Mesendoderm (in vitro differentiated cells): ENCODE data around the gene LCN6.

Experiments
- DNase-seq: peaks from one replicate; pipeline ENCODE4 v3.0.0; 2013
- H2AK5ac ChIP-seq: 2 replicates; pipeline ENCODE4 v1.6.1; 2013; ENCODE audit warnings: low read length, inconsistent platforms
- H2BK120ac ChIP-seq: 2 replicates; pipeline ENCODE4 v1.6.1; 2013; ENCODE audit warnings: low read depth, mild to moderate bottlenecking, low read length, moderate library complexity, mixed read lengths
- H2BK15ac ChIP-seq: replicated peaks from 2 replicates; pipeline ENCODE4 v1.6.1; 2013; ENCODE audit warnings: low read depth, mild to moderate bottlenecking, moderate library complexity
- H2BK5ac ChIP-seq: 2 replicates; pipeline ENCODE4 v1.6.1; 2013; ENCODE audit warnings: low read length, inconsistent platforms
- H3K18ac ChIP-seq: 2 replicates; pipeline ENCODE4 v1.6.1; 2013; ENCODE audit warnings: mild to moderate bottlenecking, low read length, mixed read lengths
- H3K23ac ChIP-seq: one replicate; pipeline ENCODE4 v1.6.1; 2013; ENCODE audit warnings: low read length
- H3K27ac ChIP-seq: 2 replicates; pipeline ENCODE4 v1.5.1; 2013; ENCODE audit warnings: low read depth, mild to moderate bottlenecking, inconsistent platforms, low read length, moderate library complexity
- H3K27me3 ChIP-seq: 2 replicates; pipeline ENCODE4 v1.6.1; 2013; ENCODE audit warnings: low read length, control low read depth, mild to moderate bottlenecking, inconsistent platforms; ENCODE audit not compliant: insufficient read depth, poor library complexity
- H3K36me3 ChIP-seq: 2 replicates; pipeline ENCODE4 v1.6.1; 2013; ENCODE audit warnings: low read length, inconsistent platforms; ENCODE audit not compliant: control insufficient read depth, insufficient read depth
- H3K4ac ChIP-seq: one replicate; pipeline ENCODE4 v1.6.1; 2013; ENCODE audit warnings: low read depth, mild to moderate bottlenecking, low read length, moderate library complexity
- H3K4me1 ChIP-seq: 2 replicates; pipeline ENCODE4 v1.6.1; 2013; ENCODE audit warnings: low read depth, low read length, inconsistent platforms; ENCODE audit not compliant: control insufficient read depth
- H3K4me2 ChIP-seq: 2 replicates; pipeline ENCODE4 v1.6.1; 2013; ENCODE audit warnings: low read length
- H3K4me3 ChIP-seq: 2 replicates; pipeline ENCODE4 v1.5.1; 2013; ENCODE audit warnings: mild to moderate bottlenecking, low read length
- H3K56ac ChIP-seq: one replicate; pipeline ENCODE4 v1.6.1; 2013; ENCODE audit warnings: low read length
- H3K79me1 ChIP-seq: 2 replicates; pipeline ENCODE4 v1.6.1; 2013; ENCODE audit warnings: low read length, inconsistent platforms
- H3K79me2 ChIP-seq: 2 replicates; pipeline ENCODE4 v1.6.1; 2013; ENCODE audit warnings: mild to moderate bottlenecking, low read length; ENCODE audit not compliant: control insufficient read depth, insufficient read depth
- H3K9ac ChIP-seq: 2 replicates; pipeline ENCODE4 v1.6.1; 2013; ENCODE audit warnings: low read length, inconsistent platforms
- H4K5ac ChIP-seq: one replicate; pipeline ENCODE4 v1.6.1; 2013; ENCODE audit warnings: low read length
- H4K8ac ChIP-seq: one replicate; pipeline ENCODE4 v1.6.1; 2013; ENCODE audit warnings: low read depth, mild to moderate bottlenecking, control low read depth, low read length, moderate library complexity
- WGBS: extraction: QIAGEN DNeasy Blood & Tissue Kit; methylation state at CpG from one replicate; pipeline ENCODE4 v1.1.7; 2013; ENCODE audit warnings: low lambda C conversion rate, missing lambda C conversion rate; ENCODE audit not compliant: insufficient coverage; ENCODE audit errors: extremely low coverage; 5-methylcytosine and 5-hydroxymethylcytosine counted together

Gene LCN6

GRCh38 chr9:136746155-136746490 lies 2.2 kb downstream of the LCN6 start:
- WGBS: no CpG with 5 or more reads among the region's 22 CpGs
- no peak overlapping the region for H3K27ac ChIP-seq
- no peak overlapping the region for H3K4me2 ChIP-seq
- no peak overlapping the region for H3K56ac ChIP-seq
- H3K23ac ChIP-seq: no peak overlapping the region
- no peak overlapping the region for H3K18ac ChIP-seq
- no peaks in the 10 kb centered on the region for H3K79me2 ChIP-seq
- no peaks in the 10 kb centered on the region for H3K36me3 ChIP-seq
- no peak overlapping the region for H2BK120ac ChIP-seq
- no peak overlapping the region for H4K5ac ChIP-seq
- H3K9ac ChIP-seq: no peak overlapping the region
- no peak overlapping the region for H3K4me3 ChIP-seq
- no peak overlapping the region for H2BK15ac ChIP-seq
- H3K4me1 ChIP-seq: no peaks in the 10 kb centered on the region
- no peak for DNase-seq
- no peak overlapping the region for H3K4ac ChIP-seq
- no peaks in the 10 kb centered on the region for H3K79me1 ChIP-seq
- no peak overlapping the region for H4K8ac ChIP-seq
- no peak overlapping the region for H2AK5ac ChIP-seq
- H3K27me3 ChIP-seq: no peaks in the 10 kb centered on the region
- H2BK5ac ChIP-seq: no peak overlapping the region

GRCh38 chr9:136745389-136746154 lies 2.8 kb downstream of the LCN6 start:
- Histone ChIP-seq H4K8ac (no peak overlapping the region), H2BK120ac (no peak overlapping the region), H3K4me2 (no peak overlapping the region), H3K27me3 (no peaks in the 10 kb centered on the region), H3K4me1 (no peaks in the 10 kb centered on the region), H3K4ac (no peak overlapping the region), H2BK15ac (no peak overlapping the region), H3K79me2 (no peaks in the 10 kb centered on the region), H3K56ac (no peak overlapping the region), H4K5ac (no peak overlapping the region), H2AK5ac (no peak overlapping the region), H3K4me3 (no peak overlapping the region), H3K9ac (no peak overlapping the region), H3K23ac (no peak overlapping the region), H3K18ac (no peak overlapping the region), H3K79me1 (no peaks in the 10 kb centered on the region), H2BK5ac (no peak overlapping the region), H3K27ac (no peak overlapping the region), H3K36me3 (no peaks in the 10 kb centered on the region)
- DNase-seq: no peak
- no CpG with 5 or more reads among the region's 23 CpGs for WGBS

GRCh38 chr9:136744773-136745172 lies 3.6 kb downstream of the LCN6 start:
- no peaks in the 10 kb centered on the region for H3K27me3 ChIP-seq
- DNase-seq: no peak

GRCh38 chr9:136743639-136744211 lies 4.6 kb downstream of the LCN6 start:
- Histone ChIP-seq H3K18ac (no peak overlapping the region), H3K79me1 (no peaks in the 10 kb centered on the region), H3K23ac (no peak overlapping the region), H2AK5ac (no peak overlapping the region), H3K9ac (no peak overlapping the region), H2BK5ac (no peak overlapping the region), H3K27me3 (no peaks in the 10 kb centered on the region), H3K36me3 (no peaks in the 10 kb centered on the region), H3K79me2 (no peaks in the 10 kb centered on the region), H3K27ac (no peak overlapping the region), H2BK15ac (no peak overlapping the region), H2BK120ac (no peak overlapping the region), H3K4me3 (no peak overlapping the region), H3K4me2 (no peak overlapping the region), H3K4ac (no peak overlapping the region), H3K56ac (no peak overlapping the region), H4K8ac (no peak overlapping the region), H3K4me1 (no peaks in the 10 kb centered on the region), H4K5ac (no peak overlapping the region)
- DNase-seq: no peak
- no CpG with 5 or more reads among the region's 16 CpGs for WGBS

More at GRCh38 chr9:136744773-136745172, 3.6 kb downstream of the LCN6 start:
- no peaks in the 10 kb centered on the region for H3K36me3 ChIP-seq
- no peak overlapping the region for H3K23ac ChIP-seq
- no CpG with 5 or more reads among the region's 18 CpGs for WGBS
- H3K79me2 ChIP-seq: no peaks in the 10 kb centered on the region
- no peak overlapping the region for H2BK5ac ChIP-seq
- no peaks in the 10 kb centered on the region for H3K4me1 ChIP-seq
- H2BK120ac ChIP-seq: no peak overlapping the region
- no peak overlapping the region for H3K27ac ChIP-seq
- no peak overlapping the region for H3K18ac ChIP-seq
- H3K56ac ChIP-seq: no peak overlapping the region
- H3K79me1 ChIP-seq: no peaks in the 10 kb centered on the region
- no peak overlapping the region for H3K9ac ChIP-seq
- no peak overlapping the region for H2BK15ac ChIP-seq
- no peak overlapping the region for H3K4me2 ChIP-seq
- H4K5ac ChIP-seq: no peak overlapping the region
- no peak overlapping the region for H2AK5ac ChIP-seq
- no peak overlapping the region for H4K8ac ChIP-seq
- H3K4me3 ChIP-seq: no peak overlapping the region
- H3K4ac ChIP-seq: no peak overlapping the region

GRCh38 chr9:136742591-136743391 lies 5.5 kb downstream of the LCN6 start, which contains the start of gene LCN10:
Gene LCN10, minus strand, starts transcription at chr9:136742940. Its CDS starts 37 bp downstream, at chr9:136742903.
- Histone ChIP-seq H2BK120ac (no peak within 1 kb of the TSS), H3K27me3 (no peaks in the 10 kb centered on the region), H3K4me3 (no peak within 1 kb of the TSS), H3K79me2 (no peaks in the 10 kb centered on the region), H2BK15ac (no peak within 1 kb of the TSS), H3K4ac (no peak within 1 kb of the TSS), H3K79me1 (no peaks in the 10 kb centered on the region), H4K5ac (no peak within 1 kb of the TSS), H3K56ac (peak within 1 kb of the TSS; percentile 42), H3K27ac (no peak within 1 kb of the TSS), H3K23ac (no peak within 1 kb of the TSS), H3K36me3 (no peaks in the 10 kb centered on the region), H3K4me2 (no peak within 1 kb of the TSS), H2BK5ac (no peak within 1 kb of the TSS), H2AK5ac (no peak within 1 kb of the TSS), H3K18ac (no peak within 1 kb of the TSS), H3K4me1 (no peaks in the 10 kb centered on the region), H3K9ac (no peak within 1 kb of the TSS), H4K8ac (no peak within 1 kb of the TSS)
- WGBS: no CpG with 5 or more reads among the region's 25 CpGs
- peak; percentile 78 for DNase-seq
